K562 (cell line): ENCODE results near the gene MARK3. TPM values are rescaled to one million over a fixed set of nuclear protein-coding genes. Genes with fewer than 3 reads are reported as not detected.
A peak's percentile ranks its signal among the peaks of the same experiment; 100 is the strongest.

Source experiments
- CBX5 ChIP-seq: IDR thresholded peaks from 2 replicates; pipeline ENCODE4 v1.6.1; 2014; ENCODE audit warnings: low read depth, borderline replicate concordance
- EP400 ChIP-seq: fragments of 450-650 bp; IDR thresholded peaks from 2 replicates; pipeline ENCODE4 v1.6.1; 2017; ENCODE audit warnings: antibody characterized with exemption, mild to moderate bottlenecking, moderate library complexity
- EWSR1 ChIP-seq: fragments of 450-650 bp; IDR thresholded peaks from 2 replicates; pipeline ENCODE4 v1.6.1; 2018; ENCODE audit warnings: borderline replicate concordance, mild to moderate bottlenecking, low read depth, moderate library complexity; ENCODE audit not compliant: partially characterized antibody
- FOXO4 ChIP-seq: fragments of 450-650 bp; formaldehyde crosslinking; IDR thresholded peaks from 2 replicates; pipeline ENCODE4 v1.4.0; 2020; ENCODE audit warnings: mild to moderate bottlenecking, moderate library complexity
- MTF1 ChIP-seq: fragments of 250-450 bp; sonication (Bioruptor Pico); IDR thresholded peaks from 2 replicates; pipeline ENCODE4 v1.9.0; 2021; ENCODE audit warnings: moderate library complexity, mild to moderate bottlenecking, inconsistent platforms, borderline replicate concordance
- NR2F6 ChIP-seq: fragments of 450-650 bp; formaldehyde crosslinking; IDR thresholded peaks from 2 replicates; pipeline ENCODE4 v1.4.0; 2020; ENCODE audit warnings: mild to moderate bottlenecking
- PML ChIP-seq: IDR thresholded peaks from 2 replicates; pipeline ENCODE4 v1.6.1; 2012; ENCODE audit warnings: low read length, inconsistent platforms
- POLR2AphosphoS2 ChIP-seq: IDR thresholded peaks from 2 replicates; pipeline ENCODE4 v1.6.1; 2012; ENCODE audit warnings: low read length, improper control_type of control experiment
- RBFOX2 ChIP-seq: fragments of 200-400 bp; formaldehyde crosslinking; IDR thresholded peaks from 2 replicates; pipeline ENCODE4 v1.6.1; 2017; ENCODE audit warnings: low read depth, mild to moderate bottlenecking, low read length, moderate library complexity
- RHOXF2B ChIP-seq: fragments of 250-450 bp; sonication (Bioruptor Pico); conservative IDR thresholded peaks from 2 replicates; pipeline ENCODE4 v1.5.1; 2021
- SUPT5H ChIP-seq: fragments of 450-650 bp; IDR thresholded peaks from 2 replicates; pipeline ENCODE4 v1.6.1; 2016
- TBP ChIP-seq: optimal IDR thresholded peaks from 2 replicates; pipeline ENCODE3; 2011; ENCODE audit warnings: low read depth, low read length, improper control_type of control experiment
- TEAD4 ChIP-seq, 2 experiments: sonication (generic) in 1 of 2; formaldehyde crosslinking in 1 of 2; IDR thresholded peaks; 2 replicates each; pipeline versions ENCODE4 v1.6.1 to v1.8.0; 2012 to 2022; ENCODE audit warnings: borderline replicate concordance in 1 of 2, inconsistent platforms in 1 of 2, low read length in 1 of 2, mild to moderate bottlenecking in 1 of 2, missing genetic modification reagents in 1 of 2
- THRA ChIP-seq: fragments of 450-650 bp; IDR thresholded peaks from 2 replicates; pipeline ENCODE4 v1.6.1; 2017; ENCODE audit warnings: mild to moderate bottlenecking, moderate library complexity
- ZMIZ1 ChIP-seq, 2 experiments: fragments of 150-350 bp in 1 of 2; IDR thresholded peaks; 2 replicates each; pipeline ENCODE4 v1.6.1; 2012 to 2016; ENCODE audit warnings: low read depth in 2 of 2, low read length in 2 of 2, mild to moderate bottlenecking in 1 of 2, moderate library complexity in 1 of 2
- ZNF699 ChIP-seq: fragments of 250-450 bp; sonication (Bioruptor Pico); IDR thresholded peaks from 2 replicates; pipeline ENCODE4 v1.8.0; 2021; ENCODE audit warnings: mild to moderate bottlenecking, moderate library complexity; ENCODE audit not compliant: insufficient replicate concordance
- polyA plus RNA-seq, 8 experiments: library from polyadenylated mRNA; depleted of rRNA in 4 of 8; stranded (reverse) in 5 of 8; unstranded in 3 of 8; fragments of >200 nt; fragmentation: Nextera tagmentation in 2 of 8; fragmentation: Illumina TruSeq in 1 of 8; extraction: Ambion mirVana in 2 of 8; extraction: Trizol in 1 of 8; gene quantifications; 2 replicates each; pipeline versions ENCODE4 v1.2.1 to v1.2.3, GENCODE V29; 2011 to 2014; ENCODE audit warnings: inconsistent platforms in 1 of 8, missing spikeins in 1 of 8
- total RNA-seq, 7 experiments: library from RNA; depleted of rRNA in 6 of 7; stranded (reverse); fragments of >200 nt in 6 of 7; fragmentation: Illumina TruSeq in 2 of 7; extraction: Trizol in 2 of 7; gene quantifications; 2 replicates each; pipeline versions ENCODE4 v1.2.1 to v1.2.3, GENCODE V29; 2011 to 2021; ENCODE audit warnings: low replicate concordance in 1 of 7
- TF ChIP-seq, protein P1 (sequence below): fragments of 250-450 bp; sonication (Bioruptor Pico); IDR thresholded peaks from 2 replicates; pipeline ENCODE4 v1.8.0; 2022; ENCODE audit warnings: inconsistent platforms, mild to moderate bottlenecking, moderate library complexity, borderline replicate concordance
- TF ChIP-seq, protein P2 (sequence below): conservative IDR thresholded peaks from 2 replicates; pipeline ENCODE4 v1.6.1; 2011; ENCODE audit warnings: low read depth, mild to moderate bottlenecking, low read length; ENCODE audit not compliant: control insufficient read depth

The MARK3 gene
- total and polyA plus RNA-seq, 9 of the 15 experiments (the other 6 are each of a cell fraction or from before 2014, with no cell fraction given) = 10.1 to 68.7 (median 56.3) TPM

- TF ChIP-seq ZMIZ1 (IDR thresholded peaks at IDR 0.05; ENCODE audit: low read depth in 2 of 2, low read length in 2 of 2) (no peak), SUPT5H (peak; percentile 46; the same call in 1 of the 2 replicates), ZNF699 (CRISPR knock-in tag) (no peak), FOXO4 (CRISPR knock-in tag) (no peak), POLR2AphosphoS2 (no peak), RBFOX2 (peak; percentile 34; the same call in 1 of the 2 replicates), NR2F6 (CRISPR knock-in tag) (no peak), MTF1 (no peak), THRA (0 out of 2 replicates have a peak, but pooled peaks have one; percentile 35), PML (0 out of 2 replicates have a peak, but pooled peaks have one; percentile 55), EWSR1 (no peak), RHOXF2B (no peak), EP400 (peak; percentile 24; the same call in 1 of the 2 replicates), CBX5 (no peak), TEAD4 (IDR thresholded peaks at IDR 0.05; ENCODE audit: low read length) (peak; percentile 32; the same call in 1 of the 2 replicates), TEAD4 (CRISPR knock-in tag; IDR thresholded peaks at IDR 0.05; ENCODE audit: borderline replicate concordance) (no peak), TBP (peak; percentile 82)
- TF ChIP-seq, protein P1, sequence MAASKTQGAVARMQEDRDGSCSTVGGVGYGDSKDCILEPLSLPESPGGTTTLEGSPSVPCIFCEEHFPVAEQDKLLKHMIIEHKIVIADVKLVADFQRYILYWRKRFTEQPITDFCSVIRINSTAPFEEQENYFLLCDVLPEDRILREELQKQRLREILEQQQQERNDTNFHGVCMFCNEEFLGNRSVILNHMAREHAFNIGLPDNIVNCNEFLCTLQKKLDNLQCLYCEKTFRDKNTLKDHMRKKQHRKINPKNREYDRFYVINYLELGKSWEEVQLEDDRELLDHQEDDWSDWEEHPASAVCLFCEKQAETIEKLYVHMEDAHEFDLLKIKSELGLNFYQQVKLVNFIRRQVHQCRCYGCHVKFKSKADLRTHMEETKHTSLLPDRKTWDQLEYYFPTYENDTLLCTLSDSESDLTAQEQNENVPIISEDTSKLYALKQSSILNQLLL (CRISPR knock-in tag) = no peak
- TF ChIP-seq, protein P2, sequence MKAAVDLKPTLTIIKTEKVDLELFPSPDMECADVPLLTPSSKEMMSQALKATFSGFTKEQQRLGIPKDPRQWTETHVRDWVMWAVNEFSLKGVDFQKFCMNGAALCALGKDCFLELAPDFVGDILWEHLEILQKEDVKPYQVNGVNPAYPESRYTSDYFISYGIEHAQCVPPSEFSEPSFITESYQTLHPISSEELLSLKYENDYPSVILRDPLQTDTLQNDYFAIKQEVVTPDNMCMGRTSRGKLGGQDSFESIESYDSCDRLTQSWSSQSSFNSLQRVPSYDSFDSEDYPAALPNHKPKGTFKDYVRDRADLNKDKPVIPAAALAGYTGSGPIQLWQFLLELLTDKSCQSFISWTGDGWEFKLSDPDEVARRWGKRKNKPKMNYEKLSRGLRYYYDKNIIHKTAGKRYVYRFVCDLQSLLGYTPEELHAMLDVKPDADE = no peak
Observed at GRCh38 chr14:103356024-103356682, 29.1 kb upstream of the MARK3 start (continued).
